Adipocyte (in vitro differentiated cells): ENCODE measurements around the gene MTM1.
A peak's percentile ranks its signal among the peaks of the same experiment; 100 is the strongest.

Source experiments
- DNase-seq: peaks from one replicate; pipeline ENCODE4 v3.0.0-alpha.2; 2015; ENCODE audit warnings: low read depth
- H3K27me3 ChIP-seq: replicated peaks from 2 replicates; pipeline ENCODE4 v1.7.0; 2013; ENCODE audit warnings: mild to moderate bottlenecking, low read length, moderate library complexity; ENCODE audit not compliant: control insufficient read depth, insufficient read depth
- H3K36me3 ChIP-seq: 2 replicates; pipeline ENCODE4 v1.7.0; 2013; ENCODE audit warnings: low read length, mild to moderate bottlenecking, moderate library complexity; ENCODE audit not compliant: control insufficient read depth, insufficient read depth, severe bottlenecking
- H3K4me1 ChIP-seq: 2 replicates; pipeline ENCODE4 v1.7.0; 2013; ENCODE audit warnings: mild to moderate bottlenecking, low read length, moderate library complexity; ENCODE audit not compliant: control insufficient read depth, insufficient read depth
- H3K4me3 ChIP-seq: 2 replicates; pipeline ENCODE4 v1.7.0; 2013; ENCODE audit warnings: mild to moderate bottlenecking, low read length, moderate library complexity
- H3K9ac ChIP-seq: 2 replicates; pipeline ENCODE4 v1.7.0; 2013; ENCODE audit warnings: mild to moderate bottlenecking, low read length, moderate library complexity
- H3K9me3 ChIP-seq: 2 replicates; pipeline ENCODE4 v1.7.0; 2013; ENCODE audit warnings: mild to moderate bottlenecking, low read length, moderate library complexity; ENCODE audit not compliant: control insufficient read depth

MTM1 gene

GRCh38 chrX:150610043-150610442 lies 41.6 kb downstream of the MTM1 start:
- Histone ChIP-seq H3K27me3 (peaks cover 3% of the 10 kb centered on the region), H3K4me3 (no peak overlapping the region)

DNA sequence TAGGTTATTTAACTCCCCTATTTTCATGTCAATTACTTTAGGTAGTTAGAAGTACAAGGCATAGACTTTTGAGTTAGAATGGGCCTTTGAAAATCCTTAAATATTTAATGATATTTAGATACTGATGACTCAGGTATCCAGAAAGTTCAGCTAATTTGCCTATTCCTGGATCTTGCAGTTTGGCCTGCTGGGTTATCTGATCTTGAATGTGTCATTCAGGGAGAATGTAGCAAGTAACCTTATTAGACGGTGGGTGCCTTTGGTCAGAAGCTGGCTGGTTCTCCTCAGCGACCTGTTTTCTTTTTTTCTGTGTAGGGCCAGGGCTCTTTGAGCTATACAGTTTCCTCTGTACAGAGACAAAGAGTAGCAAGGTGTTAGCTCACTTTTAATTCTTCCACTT lies 42.0 kb downstream of the MTM1 start:
- Histone ChIP-seq H3K9ac (no peak overlapping the region), H3K9me3 (no peaks in the 10 kb centered on the region), H3K27me3 (peaks cover 3% of the 10 kb centered on the region), H3K4me1 (no peaks in the 10 kb centered on the region), H3K36me3 (peaks cover 4% of the 10 kb centered on the region), H3K4me3 (no peak overlapping the region)
- DNase-seq = no peak

More at GRCh38 chrX:150610043-150610442, 41.6 kb downstream of the MTM1 start:
- H3K9me3 ChIP-seq = no peaks in the 10 kb centered on the region
- H3K4me1 ChIP-seq = no peaks in the 10 kb centered on the region
- DNase-seq = no peak
- H3K9ac ChIP-seq = no peak overlapping the region
- peaks cover 3% of the 10 kb centered on the region for H3K36me3 ChIP-seq

- no peaks in the 10 kb centered on the region for H3K9me3 ChIP-seq
- no peak overlapping the region for H3K4me3 ChIP-seq
- H3K36me3 ChIP-seq = peaks cover 20% of the 10 kb centered on the region
- no peak for DNase-seq
- H3K9ac ChIP-seq = no peak overlapping the region
- H3K27me3 ChIP-seq = no peaks in the 10 kb centered on the region
- no peaks in the 10 kb centered on the region for H3K4me1 ChIP-seq
Observed at GRCh38 chrX:150615356-150615755, 46.9 kb downstream of the MTM1 start.

DNA sequence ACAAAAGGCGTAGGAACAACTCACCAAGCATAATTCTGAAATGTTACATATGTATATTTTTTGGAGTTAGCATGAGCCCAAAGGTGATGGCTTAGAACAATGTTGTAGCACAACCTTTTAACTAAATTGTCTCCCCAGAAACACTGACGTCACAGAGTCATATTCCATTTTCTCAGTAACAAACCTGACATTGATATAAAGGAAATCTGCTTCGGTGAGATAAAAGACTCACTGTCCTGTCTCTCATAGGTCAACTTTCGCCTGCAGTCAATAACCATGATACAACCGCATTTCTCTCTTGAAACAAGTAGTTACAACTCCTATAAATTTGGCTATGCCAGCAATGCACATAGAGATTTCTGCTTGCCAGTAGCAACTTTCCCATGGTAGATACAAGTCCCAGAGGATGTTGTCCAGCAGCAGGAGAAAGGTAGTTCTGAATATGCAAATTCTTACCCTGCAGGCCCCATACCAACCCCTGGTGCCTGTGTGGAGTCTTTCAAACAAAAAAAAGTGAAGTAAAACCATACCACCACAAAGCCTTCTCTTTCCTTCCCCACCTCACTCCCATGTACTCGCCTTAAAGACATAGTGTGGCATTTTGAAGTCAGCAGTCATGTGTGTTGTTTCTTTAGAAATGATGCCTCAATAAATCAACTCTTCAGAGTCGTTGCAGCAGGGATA lies 47.9 kb downstream of the MTM1 start:
- no peak for DNase-seq
- no peaks in the 10 kb centered on the region for H3K9me3 ChIP-seq
- no peaks in the 10 kb centered on the region for H3K4me1 ChIP-seq
- H3K27me3 ChIP-seq = no peaks in the 10 kb centered on the region
- H3K9ac ChIP-seq = no peak overlapping the region
- no peak overlapping the region for H3K4me3 ChIP-seq
- H3K36me3 ChIP-seq = peaks cover 23% of the 10 kb centered on the region

- H3K9me3 ChIP-seq = no peaks in the 10 kb centered on the region
- H3K9ac ChIP-seq = no peak overlapping the region
- DNase-seq = no peak
- no peak overlapping the region for H3K4me3 ChIP-seq
- H3K4me1 ChIP-seq = no peaks in the 10 kb centered on the region
- H3K36me3 ChIP-seq = peaks cover 23% of the 10 kb centered on the region
- H3K27me3 ChIP-seq = no peaks in the 10 kb centered on the region
Observed at GRCh38 chrX:150616863-150617198, 48.4 kb downstream of the MTM1 start.

DNA sequence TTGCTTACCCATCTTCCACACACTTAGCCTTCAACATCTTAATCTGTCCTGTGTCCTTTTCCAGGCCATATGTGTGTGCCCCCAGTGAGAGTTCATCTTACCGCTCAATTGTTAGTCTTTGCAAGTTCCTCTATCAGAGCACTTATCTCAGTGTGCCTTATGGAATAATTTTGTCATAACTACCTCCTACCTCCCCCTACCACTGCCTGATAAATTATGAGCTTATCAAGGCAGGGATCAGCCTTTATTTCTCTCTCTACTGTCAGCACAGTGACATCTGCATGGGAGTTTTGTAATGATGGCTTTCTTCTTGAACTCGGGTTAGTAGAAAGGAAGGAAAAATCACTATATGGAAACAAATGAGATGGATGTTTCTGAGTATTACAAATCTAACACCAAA lies 53.2 kb downstream of the MTM1 start:
- H3K4me1 ChIP-seq = no peaks in the 10 kb centered on the region
- H3K27me3 ChIP-seq = no peaks in the 10 kb centered on the region
- DNase-seq = no peak
- peaks cover 17% of the 10 kb centered on the region for H3K36me3 ChIP-seq
- H3K4me3 ChIP-seq = no peak overlapping the region
- no peaks in the 10 kb centered on the region for H3K9me3 ChIP-seq
- H3K9ac ChIP-seq = no peak overlapping the region

- Histone ChIP-seq H3K27me3 (no peaks in the 10 kb centered on the region), H3K9ac (no peak overlapping the region), H3K36me3 (peaks cover 17% of the 10 kb centered on the region), H3K4me3 (no peak overlapping the region), H3K9me3 (no peaks in the 10 kb centered on the region), H3K4me1 (no peaks in the 10 kb centered on the region)
- no peak for DNase-seq
Observed at GRCh38 chrX:150623583-150623982, 55.2 kb downstream of the MTM1 start.

GRCh38 chrX:150625097-150625496 lies 56.7 kb downstream of the MTM1 start:
- Histone ChIP-seq H3K4me1 (no peaks in the 10 kb centered on the region), H3K9me3 (no peaks in the 10 kb centered on the region), H3K9ac (no peak overlapping the region), H3K36me3 (peaks cover 7% of the 10 kb centered on the region), H3K27me3 (no peaks in the 10 kb centered on the region), H3K4me3 (no peak overlapping the region)
- DNase-seq = no peak

- no peak overlapping the region for H3K4me3 ChIP-seq
- H3K27me3 ChIP-seq = no peaks in the 10 kb centered on the region
- H3K9ac ChIP-seq = no peak overlapping the region
- no peak for DNase-seq
- H3K4me1 ChIP-seq = no peaks in the 10 kb centered on the region
- no peaks in the 10 kb centered on the region for H3K9me3 ChIP-seq
- H3K36me3 ChIP-seq = peaks cover 6% of the 10 kb centered on the region
Observed at GRCh38 chrX:150625875-150626274, 57.5 kb downstream of the MTM1 start.

DNA sequence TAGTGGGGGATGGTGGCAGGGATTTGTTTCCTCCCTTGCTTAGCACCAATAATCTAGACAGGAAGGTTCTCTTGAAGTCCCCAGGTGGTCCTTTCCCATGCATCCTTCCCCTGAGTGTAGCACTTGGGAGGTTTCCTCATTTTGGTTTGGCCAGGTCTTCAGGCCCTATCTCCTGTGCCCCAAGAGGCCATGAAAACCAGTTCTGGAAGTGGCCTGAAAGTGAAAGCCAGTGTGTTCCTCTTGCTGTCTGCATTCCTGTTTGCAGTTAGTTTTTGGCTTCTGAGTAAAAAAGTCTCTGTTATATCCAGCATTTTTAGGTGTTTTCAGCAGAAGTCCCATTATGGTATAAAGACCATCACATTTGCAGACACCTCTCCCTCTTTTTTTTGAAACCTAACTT lies 59.5 kb downstream of the MTM1 start:
- H3K9me3 ChIP-seq = no peaks in the 10 kb centered on the region
- DNase-seq = no peak
- no peak overlapping the region for H3K9ac ChIP-seq
- H3K4me1 ChIP-seq = no peaks in the 10 kb centered on the region
- H3K27me3 ChIP-seq = no peaks in the 10 kb centered on the region
- no peak overlapping the region for H3K4me3 ChIP-seq
- H3K36me3 ChIP-seq = no peaks in the 10 kb centered on the region

GRCh38 chrX:150635952-150636351 lies 67.5 kb downstream of the MTM1 start:
- Histone ChIP-seq H3K9ac (no peak overlapping the region), H3K4me1 (no peaks in the 10 kb centered on the region), H3K36me3 (no peaks in the 10 kb centered on the region), H3K9me3 (no peaks in the 10 kb centered on the region), H3K27me3 (peaks cover 3% of the 10 kb centered on the region), H3K4me3 (no peak overlapping the region)
- DNase-seq = peak; percentile 30

DNA sequence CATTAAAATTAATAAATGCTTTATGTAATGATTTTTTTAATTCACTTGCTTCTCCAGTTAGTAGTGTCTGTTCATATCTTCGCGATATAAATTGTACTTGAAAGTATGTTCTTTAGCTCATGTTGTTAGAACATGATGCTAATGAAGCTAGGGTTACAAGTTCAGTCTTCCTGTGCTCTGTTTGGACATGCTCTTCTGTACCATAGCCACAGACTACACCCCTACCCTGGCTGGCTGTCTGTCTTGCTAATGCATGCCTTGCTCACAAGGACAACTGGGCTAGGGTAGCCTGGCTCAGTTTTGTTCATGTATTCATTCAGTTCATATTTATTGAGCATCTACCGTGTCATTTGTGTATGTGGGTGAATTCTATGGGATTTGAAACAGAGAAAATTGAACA lies 74.0 kb downstream of the MTM1 start:
- H3K36me3 ChIP-seq = peaks cover 23% of the 10 kb centered on the region
- no peak overlapping the region for H3K4me3 ChIP-seq
- peaks cover 13% of the 10 kb centered on the region for H3K27me3 ChIP-seq
- no peak overlapping the region for H3K9ac ChIP-seq
- DNase-seq = no peak
- no peaks in the 10 kb centered on the region for H3K9me3 ChIP-seq
- no peaks in the 10 kb centered on the region for H3K4me1 ChIP-seq
